ENCODE results near the gene SHISAL2A. TPM values are rescaled to one million over a fixed set of nuclear protein-coding genes. Genes with fewer than 3 reads are reported as not detected.

SHISAL2A gene
- total and polyA plus RNA-seq, 10 of the 15 experiments (the other 5 are each of a cell fraction or from before 2014, with no cell fraction given) = 0.18 to 0.67 (median 0.45) TPM

DNA sequence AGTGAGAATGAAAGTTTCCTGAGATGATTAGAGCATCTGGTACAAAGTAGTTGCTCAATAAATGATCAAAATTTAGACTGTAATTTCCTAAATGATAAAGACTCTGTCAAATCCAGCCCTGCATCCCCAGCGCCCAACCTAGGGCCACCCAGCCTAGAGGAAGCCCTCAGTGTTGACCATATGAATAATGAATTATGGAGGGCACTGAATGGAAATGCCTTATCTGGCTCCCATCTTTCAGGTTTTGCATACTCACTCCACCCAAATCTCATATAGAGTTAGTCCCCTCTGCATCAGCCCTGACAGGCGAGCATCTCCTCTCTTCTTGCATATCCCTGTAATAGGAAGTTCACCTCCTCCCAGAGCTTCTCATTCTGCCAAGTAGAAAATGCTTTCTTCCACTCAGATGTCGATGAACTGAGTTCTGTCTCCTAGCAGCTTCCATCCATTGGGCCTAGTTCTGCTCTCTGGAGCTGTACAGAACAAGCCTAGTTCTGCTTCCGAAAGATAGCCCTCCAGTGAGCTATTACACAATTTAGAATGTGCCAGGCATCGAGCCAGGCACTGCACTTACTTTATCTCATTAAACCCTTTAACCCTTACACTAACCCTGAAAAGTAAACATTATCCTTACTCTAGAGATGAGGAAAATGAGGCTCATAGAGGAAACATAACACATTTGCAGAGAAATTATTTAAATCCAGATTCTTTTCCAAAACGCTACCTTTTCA, 44.3 kb downstream of the SHISAL2A start:
- SMC1A ChIA-PET (ENCODE audit: uncharacterized antibody, unreplicated experiment) = interaction anchor here (0.6 to 1.4 kb wide), 3 partner anchors 9 to 260 kb away, joined by 3 to 4 read pairs (median 3); no protein-coding TSS in a partner anchor
- POLR2A ChIA-PET = no interaction called here
- H2AFZ ChIP-seq (ENCODE audit: control insufficient read depth, low read depth, low read length) = no peak overlapping the region

More for the DNA sequence above, 44.3 kb downstream of the SHISAL2A start:
- no peaks in the 10 kb centered on the region for H3K27me3 ChIP-seq (replicated peaks in 1 of 2; ENCODE audit: control insufficient read depth in 2 of 2, insufficient read depth in 2 of 2, low read length in 1 of 2)
- ATAC-seq (no peak), FAIRE-seq (no peak), DNase-seq (ENCODE audit: low read depth, low spot score) (no peak)
- no peaks in the 10 kb centered on the region for H3K36me3 ChIP-seq (ENCODE audit: control insufficient read depth in 2 of 2, insufficient read depth in 2 of 2, low read length in 1 of 2)
- no peak overlapping the region for H3K4me3 ChIP-seq
- 81% methylated on average over 6 of the region's 6 CpGs for WGBS (ENCODE audit: insufficient coverage, insufficient replicate concordance, low lambda C conversion rate, missing lambda C conversion rate)
- ChIA-PET CTCF (interaction anchor here (0.9 to 2.5 kb wide), 2 partner anchors 9 to 272 kb away, joined by 5 to 7 read pairs; partner anchors contain the start of gene PRPF38A), RAD21 (ENCODE audit: unreplicated experiment) (no interaction called here)
- no peak overlapping the region for H3K4me2 ChIP-seq (ENCODE audit: control insufficient read depth, insufficient read depth)
- TF ChIP-seq MEF2B (IDR thresholded peaks at IDR 0.05; ENCODE audit: partially characterized antibody, poor library complexity, severe bottlenecking) (no peak), RAD51 (IDR thresholded peaks at IDR 0.05) (no peak), YY1 (IDR thresholded peaks at IDR 0.05; ENCODE audit: low read depth, low read length) (no peak), SREBF1 (IDR thresholded peaks at IDR 0.05; ENCODE audit: low read length) (no peak), TCF7 (IDR thresholded peaks at IDR 0.05; ENCODE audit: borderline replicate concordance) (no peak), TCF12 (IDR thresholded peaks at IDR 0.05; ENCODE audit: low read depth, low read length) (no peak), SUZ12 (IDR thresholded peaks at IDR 0.05; ENCODE audit: unreplicated experiment) (no peak), KLF5 (IDR thresholded peaks at IDR 0.05; ENCODE audit: partially characterized antibody) (no peak), NBN (IDR thresholded peaks at IDR 0.05) (no peak), KDM1A (IDR thresholded peaks at IDR 0.05; ENCODE audit: borderline replicate concordance) (no peak), CBX5 (IDR thresholded peaks at IDR 0.05; ENCODE audit: low read depth) (no peak), SMC3 (IDR thresholded peaks at IDR 0.05; ENCODE audit: borderline replicate concordance, low read length) (no peak), ZNF217 (IDR thresholded peaks at IDR 0.05) (no peak), CBX3 (IDR thresholded peaks at IDR 0.05; ENCODE audit: borderline replicate concordance, low read depth) (no peak), BRCA1 (IDR thresholded peaks at IDR 0.05; ENCODE audit: low read depth, low read length) (no peak), MTA2 (IDR thresholded peaks at IDR 0.05; ENCODE audit: low read depth) (no peak)
- TF ChIP-seq, protein P1, sequence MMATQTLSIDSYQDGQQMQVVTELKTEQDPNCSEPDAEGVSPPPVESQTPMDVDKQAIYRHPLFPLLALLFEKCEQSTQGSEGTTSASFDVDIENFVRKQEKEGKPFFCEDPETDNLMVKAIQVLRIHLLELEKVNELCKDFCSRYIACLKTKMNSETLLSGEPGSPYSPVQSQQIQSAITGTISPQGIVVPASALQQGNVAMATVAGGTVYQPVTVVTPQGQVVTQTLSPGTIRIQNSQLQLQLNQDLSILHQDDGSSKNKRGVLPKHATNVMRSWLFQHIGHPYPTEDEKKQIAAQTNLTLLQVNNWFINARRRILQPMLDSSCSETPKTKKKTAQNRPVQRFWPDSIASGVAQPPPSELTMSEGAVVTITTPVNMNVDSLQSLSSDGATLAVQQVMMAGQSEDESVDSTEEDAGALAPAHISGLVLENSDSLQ (IDR thresholded peaks at IDR 0.05) = no peak
- no peaks in the 10 kb centered on the region for H3K79me2 ChIP-seq (ENCODE audit: control insufficient read depth, insufficient read depth, low read length)
- no peak overlapping the region for H3K9ac ChIP-seq (ENCODE audit: control insufficient read depth, insufficient read depth, low read length)
- H3K4me1 ChIP-seq (ENCODE audit: control insufficient read depth, insufficient read depth, low read length) = no peaks in the 10 kb centered on the region
- in situ Hi-C loops (cut with MboI) (no loop called here), intact Hi-C loops (cut with micrococcal nuclease; ENCODE audit: unreplicated experiment) (no loop called here)
- no TSS peak for BruUV-seq (replicated peaks)
- H3K9me3 ChIP-seq (replicated peaks; ENCODE audit: control insufficient read depth, insufficient read depth, low read length) = no peaks in the 10 kb centered on the region
- H4K20me1 ChIP-seq (ENCODE audit: control insufficient read depth, insufficient read depth) = no peaks in the 10 kb centered on the region
- no peak overlapping the region for H3K27ac ChIP-seq (ENCODE audit: control insufficient read depth, insufficient read depth)
